ENCODE results near the gene TBC1D2. TPM values are rescaled to one million over a fixed set of nuclear protein-coding genes. Genes with fewer than 3 reads are reported as not detected.

The TBC1D2 gene
- total and polyA plus RNA-seq, 2 of the 13 experiments (the other 11 are each of a cell fraction or from before 2014, with no cell fraction given) = 2.0 to 2.8 TPM

DNA sequence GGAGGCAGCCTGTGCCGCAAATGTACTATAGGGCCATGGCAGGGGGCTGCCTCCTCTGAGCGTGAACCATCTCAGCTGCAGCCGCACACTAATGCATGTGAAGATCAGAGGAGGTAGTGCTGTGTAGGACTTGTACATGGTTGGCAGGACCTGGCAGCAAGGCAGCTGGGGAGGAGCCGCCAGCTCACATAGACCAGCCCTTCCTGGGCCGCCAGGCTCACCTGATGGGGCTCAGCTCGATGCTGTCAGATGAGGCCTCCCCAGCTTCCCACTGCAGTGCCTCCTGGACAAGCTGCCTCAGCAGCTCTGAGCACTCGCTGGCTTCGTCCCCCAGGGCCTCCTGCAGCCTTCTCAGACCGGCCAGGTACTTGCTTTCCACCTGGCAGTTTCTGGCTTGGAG is 45.0 kb downstream of the TBC1D2 start:
- Histone ChIP-seq H3K4me3 (replicated peaks in 1 of 3; ENCODE audit: insufficient read depth in 1 of 3, low read depth in 2 of 3, low read length in 3 of 3) (no peak overlapping the region), H3K27me3 (ENCODE audit: control insufficient read depth in 1 of 2, insufficient read depth in 2 of 2, low read length in 2 of 2) (no peaks in the 10 kb centered on the region), H4K20me1 (ENCODE audit: insufficient read depth, low read length) (no peaks in the 10 kb centered on the region), H3K4me2 (ENCODE audit: low read depth, low read length) (no peak overlapping the region), H3K9ac (ENCODE audit: insufficient read depth, low read depth, low read length) (no peak overlapping the region), H3K79me2 (ENCODE audit: insufficient read depth, low read length) (no peaks in the 10 kb centered on the region), H2AFZ (ENCODE audit: low read length) (no peak overlapping the region), H3K4me1 (ENCODE audit: insufficient read depth, low read length) (peaks cover 22% of the 10 kb centered on the region), H3K36me3 (replicated peaks in 1 of 2; ENCODE audit: control insufficient read depth in 1 of 2, insufficient read depth in 2 of 2, low read length in 2 of 2) (no peaks in the 10 kb centered on the region), H3K9me3 (ENCODE audit: low read length) (no peaks in the 10 kb centered on the region), H3K27ac (ENCODE audit: extremely low read length, insufficient read depth, low read length) (no peak overlapping the region)
- ChIA-PET CTCF (ENCODE audit: low intra/inter-chr PET ratio, low total read pairs) (no interaction called here), POLR2A (interaction anchor here (1.4 to 1.5 kb wide), 3 partner anchors 17 to 45 kb away, joined by 4 to 6 read pairs (median 4); partner anchors contain the start of gene TBC1D2)
- intact Hi-C loops (cut with micrococcal nuclease; ENCODE audit: unreplicated experiment) (no loop called here), in situ Hi-C loops (cut with HindIII; ENCODE audit: extremely low pct_ligation_motif_present, low pct_unique_long_range_greater_than_20kb) (no loop called here)
- DNase-seq (ENCODE audit: low spot score) = no peak
- BruUV-seq (replicated peaks) = no TSS peak
- FAIRE-seq = no peak
- TF ChIP-seq ZNF441 (CRISPR knock-in tag; IDR thresholded peaks at IDR 0.05; ENCODE audit: borderline replicate concordance) (no peak), ZNF629 (CRISPR knock-in tag; conservative IDR thresholded peaks at IDR 0.05) (no peak), SALL1 (CRISPR knock-in tag; IDR thresholded peaks at IDR 0.05) (no peak), ZC3H4 (CRISPR knock-in tag; IDR thresholded peaks at IDR 0.05; ENCODE audit: borderline replicate concordance) (no peak)
- no peak for ATAC-seq
- WGBS (ENCODE audit: low lambda C conversion rate) = no CpG with 5 or more reads among the region's 9 CpGs

DNA sequence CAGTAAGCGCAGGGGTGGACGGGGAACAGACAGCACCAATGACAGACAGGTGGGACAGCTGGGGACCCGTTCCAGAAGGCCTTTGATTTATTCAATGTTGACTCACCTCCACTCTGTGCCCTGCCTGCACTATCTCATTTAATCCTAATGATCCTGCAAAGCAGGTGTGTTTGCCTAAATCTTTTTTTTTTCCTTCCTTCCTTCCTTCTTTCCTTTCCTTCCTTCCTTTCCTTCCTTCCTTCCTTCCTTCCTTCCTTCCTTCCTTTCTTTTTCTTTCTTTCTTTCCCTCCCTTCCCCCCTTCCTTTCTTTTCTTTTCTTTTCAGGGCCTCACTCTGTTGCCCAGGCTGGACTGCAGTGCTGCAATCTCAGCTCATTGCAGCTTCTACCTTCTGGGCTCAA is 45.9 kb downstream of the TBC1D2 start:
- Histone ChIP-seq H3K9ac (ENCODE audit: insufficient read depth, low read depth, low read length) (no peak overlapping the region), H4K20me1 (ENCODE audit: insufficient read depth, low read length) (no peaks in the 10 kb centered on the region), H3K27me3 (ENCODE audit: control insufficient read depth in 1 of 2, insufficient read depth in 2 of 2, low read length in 2 of 2) (no peaks in the 10 kb centered on the region), H3K4me3 (replicated peaks in 1 of 3; ENCODE audit: insufficient read depth in 1 of 3, low read depth in 2 of 3, low read length in 3 of 3) (no peak overlapping the region), H3K4me2 (ENCODE audit: low read depth, low read length) (no peak overlapping the region), H3K4me1 (ENCODE audit: insufficient read depth, low read length) (peaks cover 26% of the 10 kb centered on the region), H3K36me3 (replicated peaks in 1 of 2; ENCODE audit: control insufficient read depth in 1 of 2, insufficient read depth in 2 of 2, low read length in 2 of 2) (no peaks in the 10 kb centered on the region), H2AFZ (ENCODE audit: low read length) (no peak overlapping the region), H3K27ac (ENCODE audit: extremely low read length, insufficient read depth, low read length) (no peak overlapping the region), H3K79me2 (ENCODE audit: insufficient read depth, low read length) (no peaks in the 10 kb centered on the region), H3K9me3 (ENCODE audit: low read length) (no peaks in the 10 kb centered on the region)
- ATAC-seq (no peak), DNase-seq (ENCODE audit: low spot score) (no peak), FAIRE-seq (no peak)
- ChIA-PET POLR2A (no interaction called here), CTCF (ENCODE audit: low intra/inter-chr PET ratio, low total read pairs) (no interaction called here)
- WGBS (ENCODE audit: low lambda C conversion rate) = 75% methylated on average over 2 of the region's 3 CpGs
- in situ Hi-C loops (cut with HindIII; ENCODE audit: extremely low pct_ligation_motif_present, low pct_unique_long_range_greater_than_20kb) = loop anchor here (5.0 kb wide), 1 partner anchor 53 kb away; no protein-coding TSS in a partner anchor
- intact Hi-C loops (cut with micrococcal nuclease; ENCODE audit: unreplicated experiment) = loop anchor here (5.0 kb wide), 1 partner anchor 137 kb away; no protein-coding TSS in a partner anchor
- no TSS peak for BruUV-seq (replicated peaks)
- TF ChIP-seq XBP1 (CRISPR knock-in tag; IDR thresholded peaks at IDR 0.05) = no peak
- TF ChIP-seq, protein P1, sequence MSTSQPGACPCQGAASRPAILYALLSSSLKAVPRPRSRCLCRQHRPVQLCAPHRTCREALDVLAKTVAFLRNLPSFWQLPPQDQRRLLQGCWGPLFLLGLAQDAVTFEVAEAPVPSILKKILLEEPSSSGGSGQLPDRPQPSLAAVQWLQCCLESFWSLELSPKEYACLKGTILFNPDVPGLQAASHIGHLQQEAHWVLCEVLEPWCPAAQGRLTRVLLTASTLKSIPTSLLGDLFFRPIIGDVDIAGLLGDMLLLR (CRISPR knock-in tag; IDR thresholded peaks at IDR 0.05) = no peak
- TF ChIP-seq PHF8 (CRISPR knock-in tag; IDR thresholded peaks at IDR 0.05) = no peak
- TF ChIP-seq, protein P2, sequence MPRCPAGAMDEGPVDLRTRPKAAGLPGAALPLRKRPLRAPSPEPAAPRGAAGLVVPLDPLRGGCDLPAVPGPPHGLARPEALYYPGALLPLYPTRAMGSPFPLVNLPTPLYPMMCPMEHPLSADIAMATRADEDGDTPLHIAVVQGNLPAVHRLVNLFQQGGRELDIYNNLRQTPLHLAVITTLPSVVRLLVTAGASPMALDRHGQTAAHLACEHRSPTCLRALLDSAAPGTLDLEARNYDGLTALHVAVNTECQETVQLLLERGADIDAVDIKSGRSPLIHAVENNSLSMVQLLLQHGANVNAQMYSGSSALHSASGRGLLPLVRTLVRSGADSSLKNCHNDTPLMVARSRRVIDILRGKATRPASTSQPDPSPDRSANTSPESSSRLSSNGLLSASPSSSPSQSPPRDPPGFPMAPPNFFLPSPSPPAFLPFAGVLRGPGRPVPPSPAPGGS (CRISPR knock-in tag; IDR thresholded peaks at IDR 0.05) = no peak
- no peak for TF ChIP-seq ZNF335 (CRISPR knock-in tag; IDR thresholded peaks at IDR 0.05)
- TF ChIP-seq JARID2 (CRISPR knock-in tag; IDR thresholded peaks at IDR 0.05; ENCODE audit: insufficient replicate concordance) = no peak
- TF ChIP-seq, protein P3, sequence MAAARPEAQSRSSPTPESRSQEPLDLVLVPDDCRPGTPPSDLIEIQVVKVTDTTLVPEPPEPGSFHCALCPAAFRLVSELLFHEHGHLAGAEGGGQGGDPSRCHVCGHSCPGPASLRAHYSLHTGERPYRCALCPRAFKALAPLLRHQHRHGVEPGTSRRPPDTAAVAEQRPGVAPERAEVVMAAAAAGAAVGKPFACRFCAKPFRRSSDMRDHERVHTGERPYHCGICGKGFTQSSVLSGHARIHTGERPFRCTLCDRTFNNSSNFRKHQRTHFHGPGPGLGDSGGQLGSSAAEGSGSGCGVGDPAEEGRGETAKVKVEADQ (CRISPR knock-in tag; IDR thresholded peaks at IDR 0.05; ENCODE audit: borderline replicate concordance) = no peak
- TF ChIP-seq BHLHE40 (IDR thresholded peaks at IDR 0.05; ENCODE audit: low read length) = no peak
- TF ChIP-seq, protein P4, sequence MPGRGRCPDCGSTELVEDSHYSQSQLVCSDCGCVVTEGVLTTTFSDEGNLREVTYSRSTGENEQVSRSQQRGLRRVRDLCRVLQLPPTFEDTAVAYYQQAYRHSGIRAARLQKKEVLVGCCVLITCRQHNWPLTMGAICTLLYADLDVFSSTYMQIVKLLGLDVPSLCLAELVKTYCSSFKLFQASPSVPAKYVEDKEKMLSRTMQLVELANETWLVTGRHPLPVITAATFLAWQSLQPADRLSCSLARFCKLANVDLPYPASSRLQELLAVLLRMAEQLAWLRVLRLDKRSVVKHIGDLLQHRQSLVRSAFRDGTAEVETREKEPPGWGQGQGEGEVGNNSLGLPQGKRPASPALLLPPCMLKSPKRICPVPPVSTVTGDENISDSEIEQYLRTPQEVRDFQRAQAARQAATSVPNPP (CRISPR knock-in tag; IDR thresholded peaks at IDR 0.05) = no peak
- no peak for TF ChIP-seq ZNF263 (CRISPR knock-in tag; IDR thresholded peaks at IDR 0.05)
- TF ChIP-seq ARNT2 (CRISPR knock-in tag; IDR thresholded peaks at IDR 0.05; ENCODE audit: low read depth) = no peak
- no peak for TF ChIP-seq NR2F1 (CRISPR knock-in tag; IDR thresholded peaks at IDR 0.05)
- no peak for TF ChIP-seq ISX (CRISPR knock-in tag; conservative IDR thresholded peaks at IDR 0.05)

All from HepG2 (cell line).